RWPE1 (cell line): Measurements from ENCODE around the gene STK24.

Experiments used
- CTCF ChIA-PET: fragments of 350-600 bp; sonication (Branson Sonifier 250); formaldehyde crosslinking; extraction: SDS; loops from one replicate; lab custom pipeline; 2021; lab: Yijun Ruan, JAX
- POLR2A ChIA-PET: fragments of 400-600 bp; formaldehyde crosslinking; extraction: SDS; loops from one replicate; lab custom pipeline; 2020; ENCODE audit warnings: antibody characterized with exemption; ENCODE audit not compliant: low non-redundant PET; lab: Yijun Ruan, JAX
- DNase-seq: peaks from one replicate; pipeline ENCODE4 v3.0.0; 2012; ENCODE audit warnings: low spot score
- H3K27ac ChIP-seq: fragments of 450-650 bp; 2 replicates; pipeline ENCODE4 v1.5.1; 2017
- TF ChIP-seq, protein P1 (sequence below): fragments of 450-650 bp; conservative IDR thresholded peaks from 2 replicates; pipeline ENCODE4 v1.5.1; 2017; ENCODE audit warnings: low read depth, mild to moderate bottlenecking

The STK24 gene

DNA sequence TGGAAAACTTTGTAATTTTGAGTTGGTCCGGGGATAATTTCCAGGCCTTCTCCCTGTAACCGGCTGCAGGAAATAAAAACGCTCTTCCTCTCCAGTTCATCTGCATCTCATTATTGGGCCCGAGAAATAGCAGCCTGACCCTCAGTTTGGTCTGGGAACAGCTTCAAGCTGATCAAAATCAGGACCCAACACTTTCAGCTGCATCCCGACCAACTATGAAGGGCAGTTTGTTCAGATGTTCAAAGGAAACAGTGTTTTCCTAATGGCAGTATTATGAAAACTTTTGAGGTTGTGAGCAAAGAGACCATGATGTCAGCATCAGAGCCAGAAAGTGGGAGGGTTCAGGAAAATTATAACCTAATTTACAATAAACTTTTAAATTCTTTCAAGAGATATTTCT lies 35.7 kb downstream of the STK24 start:
- ChIA-PET CTCF (interaction anchor here (0.6 kb wide), 1 partner anchor 97 kb away, joined by 3 read pairs; no protein-coding TSS in a partner anchor), POLR2A (interaction anchor here (0.6 kb wide), 1 partner anchor 12 kb away, joined by 10 read pairs; no protein-coding TSS in a partner anchor)
- H3K27ac ChIP-seq: no peak overlapping the region
- TF ChIP-seq, protein P1, sequence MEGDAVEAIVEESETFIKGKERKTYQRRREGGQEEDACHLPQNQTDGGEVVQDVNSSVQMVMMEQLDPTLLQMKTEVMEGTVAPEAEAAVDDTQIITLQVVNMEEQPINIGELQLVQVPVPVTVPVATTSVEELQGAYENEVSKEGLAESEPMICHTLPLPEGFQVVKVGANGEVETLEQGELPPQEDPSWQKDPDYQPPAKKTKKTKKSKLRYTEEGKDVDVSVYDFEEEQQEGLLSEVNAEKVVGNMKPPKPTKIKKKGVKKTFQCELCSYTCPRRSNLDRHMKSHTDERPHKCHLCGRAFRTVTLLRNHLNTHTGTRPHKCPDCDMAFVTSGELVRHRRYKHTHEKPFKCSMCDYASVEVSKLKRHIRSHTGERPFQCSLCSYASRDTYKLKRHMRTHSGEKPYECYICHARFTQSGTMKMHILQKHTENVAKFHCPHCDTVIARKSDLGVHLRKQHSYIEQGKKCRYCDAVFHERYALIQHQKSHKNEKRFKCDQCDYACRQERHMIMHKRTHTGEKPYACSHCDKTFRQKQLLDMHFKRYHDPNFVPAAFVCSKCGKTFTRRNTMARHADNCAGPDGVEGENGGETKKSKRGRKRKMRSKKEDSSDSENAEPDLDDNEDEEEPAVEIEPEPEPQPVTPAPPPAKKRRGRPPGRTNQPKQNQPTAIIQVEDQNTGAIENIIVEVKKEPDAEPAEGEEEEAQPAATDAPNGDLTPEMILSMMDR: no peak
- DNase-seq: no peak

DNA sequence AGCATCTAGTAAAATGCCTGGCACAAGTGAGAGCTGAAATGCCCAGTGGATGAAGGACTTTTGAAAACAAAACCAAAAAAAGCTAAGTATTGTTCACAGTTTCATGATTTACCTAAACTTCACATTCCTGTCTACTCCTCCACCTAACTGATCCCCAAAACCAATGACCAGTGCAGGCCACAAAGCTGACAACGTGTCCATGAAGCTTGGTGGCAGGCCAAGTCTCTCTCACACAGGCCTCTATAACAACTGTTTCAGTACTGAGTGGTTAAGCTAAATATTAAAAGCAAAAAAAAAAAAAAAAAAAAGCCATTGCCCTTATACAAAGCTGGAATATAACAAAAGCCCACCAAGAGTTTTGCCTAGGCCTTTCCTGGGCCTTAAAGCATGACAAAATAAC lies 36.4 kb downstream of the STK24 start:
- no peak overlapping the region for H3K27ac ChIP-seq
- DNase-seq: no peak
- POLR2A ChIA-PET: interaction anchor here (0.6 kb wide), 2 partner anchors 11 to 43 kb away, joined by 4 to 10 read pairs; no protein-coding TSS in a partner anchor
- TF ChIP-seq, protein P1: no peak
- CTCF ChIA-PET: interaction anchor here (0.6 kb wide), 2 partner anchors 96 to 880 kb away, joined by 3 to 6 read pairs; no protein-coding TSS in a partner anchor

DNA sequence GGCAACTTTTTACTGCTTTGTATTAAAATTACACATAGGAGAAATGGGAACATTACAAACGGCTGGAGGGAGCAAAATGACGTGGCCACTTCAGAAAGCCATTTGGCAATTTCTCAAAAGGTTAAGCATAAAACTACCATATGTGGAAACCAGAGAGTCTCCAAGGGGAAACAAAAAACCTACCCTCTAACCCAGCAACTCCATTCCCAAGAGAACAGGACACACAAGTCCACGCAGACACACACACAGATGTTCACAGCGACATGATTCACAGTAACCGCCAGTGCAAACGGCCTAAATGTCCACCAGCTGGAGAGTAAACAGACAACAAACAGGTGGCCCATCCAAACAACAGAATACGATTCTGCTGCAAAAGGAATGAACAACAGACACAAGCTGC lies 37.2 kb downstream of the STK24 start:
- no peak for DNase-seq
- ChIA-PET CTCF (no interaction called here), POLR2A (no interaction called here)
- TF ChIP-seq, protein P1: no peak
- no peak overlapping the region for H3K27ac ChIP-seq

DNA sequence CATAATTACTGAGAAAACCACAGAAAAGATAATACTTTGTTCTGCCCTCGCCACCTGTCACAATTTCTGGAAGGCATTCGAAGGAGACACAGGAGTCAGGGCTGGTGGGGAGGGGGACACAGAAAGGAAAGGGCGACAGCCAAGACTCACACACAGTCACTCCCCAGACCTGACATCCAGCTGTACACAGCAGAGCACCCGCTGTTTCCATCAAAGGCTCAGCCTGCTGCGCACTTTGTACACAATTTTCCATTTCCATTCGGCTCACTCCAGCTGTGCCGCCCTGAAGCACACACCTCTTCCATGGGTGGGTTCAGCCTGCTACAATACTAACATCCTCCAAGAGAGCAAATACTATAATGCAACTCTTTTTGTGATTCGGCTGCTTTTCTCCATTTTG lies 38.0 kb downstream of the STK24 start:
- TF ChIP-seq, protein P1: no peak
- H3K27ac ChIP-seq: no peak overlapping the region
- POLR2A ChIA-PET: no interaction called here
- CTCF ChIA-PET: no interaction called here
- no peak for DNase-seq

DNA sequence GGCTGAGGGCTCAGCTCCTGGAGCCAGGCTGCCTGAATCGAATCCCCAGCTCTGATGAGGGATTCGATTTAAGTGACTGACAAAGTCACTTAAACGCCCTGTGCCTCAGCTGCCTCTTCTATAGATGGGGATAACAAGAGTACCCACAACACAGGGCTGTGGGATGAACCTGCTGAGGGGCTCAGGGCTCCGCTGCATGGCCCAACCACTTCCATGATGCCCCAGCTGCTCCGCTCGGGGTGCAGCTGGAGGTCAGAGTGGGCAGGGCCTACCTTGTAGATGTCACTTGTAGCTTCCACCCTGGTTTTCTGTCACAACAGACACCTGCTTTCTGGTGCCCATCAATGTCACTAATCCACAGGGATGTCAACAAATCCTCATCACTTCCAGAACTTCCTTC lies 39.2 kb downstream of the STK24 start:
- no peak for DNase-seq
- TF ChIP-seq, protein P1: no peak
- CTCF ChIA-PET: interaction anchor here (0.6 kb wide), 1 partner anchor 74 kb away, joined by 3 read pairs; no protein-coding TSS in a partner anchor
- POLR2A ChIA-PET: interaction anchor here (0.6 kb wide), 1 partner anchor 50 kb away, joined by 3 read pairs; no protein-coding TSS in a partner anchor
- H3K27ac ChIP-seq: peak overlapping the region; percentile 58

DNA sequence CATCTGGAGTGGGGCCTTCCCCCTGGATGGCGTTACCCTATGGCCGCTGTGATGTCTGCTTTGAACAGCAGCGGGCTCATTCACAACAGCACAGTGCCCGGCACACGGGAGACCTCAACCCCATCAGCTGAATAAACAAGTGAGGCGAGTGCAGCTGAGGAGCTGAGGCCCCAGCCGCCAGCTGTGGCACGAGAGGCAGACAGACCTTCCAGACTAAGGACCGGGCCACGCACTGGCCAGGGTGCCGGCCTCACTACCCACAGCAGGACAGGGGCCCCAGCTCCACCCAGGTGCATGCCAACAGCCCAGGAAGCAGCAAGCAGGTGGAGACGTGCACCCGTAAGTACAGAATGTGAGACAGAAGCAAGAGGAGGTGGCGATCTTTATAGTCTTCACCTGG lies 39.6 kb downstream of the STK24 start:
- CTCF ChIA-PET: interaction anchor here (0.6 kb wide), 1 partner anchor 54 kb away, joined by 6 read pairs; no protein-coding TSS in a partner anchor
- TF ChIP-seq, protein P1: no peak
- DNase-seq: no peak
- peak overlapping the region; percentile 58 for H3K27ac ChIP-seq
- POLR2A ChIA-PET: interaction anchor here (0.6 kb wide), 1 partner anchor 50 kb away, joined by 3 read pairs; no protein-coding TSS in a partner anchor
